Activated CD8-positive, alpha-beta T cell treated with anti-CD3 and anti-CD28 coated beads for 36 hours (primary cell): ENCODE measurements around the gene ILK. TPM values are rescaled to one million over a fixed set of nuclear protein-coding genes. Genes with fewer than 3 reads are reported as not detected.

Experiments used
- ATAC-seq: fragments of 200-7000 bp; cut with Tn5 transposase; one replicate; pipeline ENCODE4 v1.10.0; 2021; ENCODE audit warnings: mild to moderate bottlenecking, moderate library complexity
- CTCF ChIA-PET: fragments of 350-600 bp; sonication (Branson Sonifier 250); formaldehyde crosslinking; loops from one replicate; lab custom pipeline; 2021; ENCODE audit warnings: antibody characterized with exemption; lab: Charles Lee
- POLR2A ChIA-PET: fragments of 350-600 bp; sonication (Branson Sonifier 250); formaldehyde crosslinking; loops from one replicate; lab custom pipeline; 2021; ENCODE audit warnings: antibody characterized with exemption; lab: Charles Lee
- DNase-seq: peaks from one replicate; pipeline ENCODE4 v3.0.0-alpha.2; 2020
- H3K27ac Mint-ChIP-seq: one replicate; pipeline ENCODE4 v1.8.0; 2021; ENCODE audit warnings: mild to moderate bottlenecking, mixed read lengths
- H3K27me3 Mint-ChIP-seq: one replicate; pipeline ENCODE4 v1.8.0; 2021; ENCODE audit warnings: mixed read lengths
- H3K36me3 Mint-ChIP-seq: one replicate; pipeline ENCODE4 v1.8.0; 2021; ENCODE audit warnings: low read depth, mixed read lengths
- H3K4me1 Mint-ChIP-seq: one replicate; pipeline ENCODE4 v1.8.0; 2021; ENCODE audit warnings: low read depth, mixed read lengths
- H3K4me3 Mint-ChIP-seq: one replicate; pipeline ENCODE4 v1.8.0; 2021; ENCODE audit warnings: mild to moderate bottlenecking, moderate library complexity, mixed read lengths
- H3K9me3 Mint-ChIP-seq: one replicate; pipeline ENCODE4 v1.8.0; 2021; ENCODE audit warnings: mixed read lengths
- intact Hi-C: fragments of 100-400 bp; cut with micrococcal nuclease; formaldehyde crosslinking; loops from one replicate; pipeline ENCODE4 v1.10.0; 2022
- total RNA-seq, 2 experiments: library from RNA; stranded (reverse); gene quantifications; one replicate each; pipeline ENCODE4 v1.2.3, GENCODE V29; 2021
- TF ChIP-seq, protein P1 (sequence below): fragments of 200-600 bp; IDR thresholded peaks from one replicate; pipeline ENCODE4 v1.8.0; 2022; ENCODE audit warnings: antibody characterized with exemption, mild to moderate bottlenecking

Gene ILK
- total RNA-seq, 2 experiments from 2014 or later: 70.6 to 71.7 TPM

GRCh38 chr11:6572215-6572614, 31.4 kb upstream of the ILK start:
- DNase-seq (no peak), ATAC-seq (no peak)
- H3K9me3 Mint-ChIP-seq: no peaks in the 10 kb centered on the region
- TF ChIP-seq, protein P1, sequence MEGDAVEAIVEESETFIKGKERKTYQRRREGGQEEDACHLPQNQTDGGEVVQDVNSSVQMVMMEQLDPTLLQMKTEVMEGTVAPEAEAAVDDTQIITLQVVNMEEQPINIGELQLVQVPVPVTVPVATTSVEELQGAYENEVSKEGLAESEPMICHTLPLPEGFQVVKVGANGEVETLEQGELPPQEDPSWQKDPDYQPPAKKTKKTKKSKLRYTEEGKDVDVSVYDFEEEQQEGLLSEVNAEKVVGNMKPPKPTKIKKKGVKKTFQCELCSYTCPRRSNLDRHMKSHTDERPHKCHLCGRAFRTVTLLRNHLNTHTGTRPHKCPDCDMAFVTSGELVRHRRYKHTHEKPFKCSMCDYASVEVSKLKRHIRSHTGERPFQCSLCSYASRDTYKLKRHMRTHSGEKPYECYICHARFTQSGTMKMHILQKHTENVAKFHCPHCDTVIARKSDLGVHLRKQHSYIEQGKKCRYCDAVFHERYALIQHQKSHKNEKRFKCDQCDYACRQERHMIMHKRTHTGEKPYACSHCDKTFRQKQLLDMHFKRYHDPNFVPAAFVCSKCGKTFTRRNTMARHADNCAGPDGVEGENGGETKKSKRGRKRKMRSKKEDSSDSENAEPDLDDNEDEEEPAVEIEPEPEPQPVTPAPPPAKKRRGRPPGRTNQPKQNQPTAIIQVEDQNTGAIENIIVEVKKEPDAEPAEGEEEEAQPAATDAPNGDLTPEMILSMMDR: no peak
- POLR2A ChIA-PET: no interaction called here
- H3K27me3 Mint-ChIP-seq: no peaks in the 10 kb centered on the region
- no peak overlapping the region for H3K27ac Mint-ChIP-seq
- H3K36me3 Mint-ChIP-seq: peaks cover 18% of the 10 kb centered on the region
- no peak overlapping the region for H3K4me3 Mint-ChIP-seq
- no peaks in the 10 kb centered on the region for H3K4me1 Mint-ChIP-seq
- intact Hi-C loops: no loop called here
- CTCF ChIA-PET: interaction anchor here (1.6 kb wide), 1 partner anchor 134 kb away, joined by 3 read pairs; no protein-coding TSS in a partner anchor

GRCh38 chr11:6574816-6575715, 28.5 kb upstream of the ILK start:
- no peak overlapping the region for H3K27ac Mint-ChIP-seq
- H3K27me3 Mint-ChIP-seq: no peaks in the 10 kb centered on the region
- CTCF ChIA-PET: interaction anchor here (0.7 to 1.9 kb wide), 6 partner anchors 11 to 222 kb away, joined by 3 to 5 read pairs (median 4); no protein-coding TSS in a partner anchor
- ATAC-seq (no peak), DNase-seq (no peak)
- H3K9me3 Mint-ChIP-seq: no peaks in the 10 kb centered on the region
- TF ChIP-seq, protein P1: no peak
- intact Hi-C loops: no loop called here
- no peak overlapping the region for H3K4me3 Mint-ChIP-seq
- H3K36me3 Mint-ChIP-seq: peaks cover 16% of the 10 kb centered on the region
- H3K4me1 Mint-ChIP-seq: no peaks in the 10 kb centered on the region
- POLR2A ChIA-PET: interaction anchor here (0.6 to 1.2 kb wide), 2 partner anchors 29 to 101 kb away, joined by 3 read pairs; no protein-coding TSS in a partner anchor

GRCh38 chr11:6576471-6577373, 26.9 kb upstream of the ILK start:
- Mint-ChIP-seq H3K4me3 (no peak overlapping the region), H3K9me3 (no peaks in the 10 kb centered on the region), H3K4me1 (no peaks in the 10 kb centered on the region), H3K27ac (no peak overlapping the region), H3K36me3 (peaks cover 22% of the 10 kb centered on the region), H3K27me3 (no peaks in the 10 kb centered on the region)
- DNase-seq (no peak), ATAC-seq (no peak)
- intact Hi-C loops: no loop called here
- CTCF ChIA-PET: interaction anchor here (1.9 kb wide), 1 partner anchor 133 kb away, joined by 5 read pairs; no protein-coding TSS in a partner anchor
- POLR2A ChIA-PET: no interaction called here
- TF ChIP-seq, protein P1: no peak

- POLR2A ChIA-PET: no interaction called here
- CTCF ChIA-PET: no interaction called here
- no peaks in the 10 kb centered on the region for H3K27me3 Mint-ChIP-seq
- H3K9me3 Mint-ChIP-seq: peaks cover 10% of the 10 kb centered on the region
- H3K4me3 Mint-ChIP-seq: no peak overlapping the region
- ATAC-seq (peak; percentile 37), DNase-seq (no peak)
- H3K4me1 Mint-ChIP-seq: no peaks in the 10 kb centered on the region
- TF ChIP-seq, protein P1: no peak
- peaks cover 26% of the 10 kb centered on the region for H3K36me3 Mint-ChIP-seq
- intact Hi-C loops: no loop called here
- H3K27ac Mint-ChIP-seq: no peak overlapping the region
Measured at GRCh38 chr11:6578134-6578533, 25.4 kb upstream of the ILK start.
